ENCODE results near the gene HS3ST4.

DNA sequence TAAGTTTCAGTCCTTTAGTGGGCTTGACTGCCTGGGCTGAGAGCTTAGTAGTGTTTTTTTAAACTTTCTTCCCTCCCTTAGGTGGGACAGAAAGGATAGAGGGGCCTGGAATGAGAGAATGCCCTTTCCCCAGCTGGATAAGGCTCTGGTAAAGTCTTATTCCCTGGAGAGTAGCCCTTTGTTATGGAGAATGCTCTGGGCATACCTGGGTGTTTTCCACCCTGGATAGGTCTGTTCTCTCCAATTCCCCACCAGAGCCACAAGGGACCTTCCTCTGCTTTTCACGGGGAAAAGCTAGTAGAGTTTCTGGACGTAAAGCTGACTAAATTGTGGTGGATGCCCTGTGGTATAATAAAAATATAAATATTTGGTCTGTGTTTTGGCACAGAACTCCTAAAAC, 164.1 kb downstream of the HS3ST4 start:
- TF ChIP-seq, protein P1, sequence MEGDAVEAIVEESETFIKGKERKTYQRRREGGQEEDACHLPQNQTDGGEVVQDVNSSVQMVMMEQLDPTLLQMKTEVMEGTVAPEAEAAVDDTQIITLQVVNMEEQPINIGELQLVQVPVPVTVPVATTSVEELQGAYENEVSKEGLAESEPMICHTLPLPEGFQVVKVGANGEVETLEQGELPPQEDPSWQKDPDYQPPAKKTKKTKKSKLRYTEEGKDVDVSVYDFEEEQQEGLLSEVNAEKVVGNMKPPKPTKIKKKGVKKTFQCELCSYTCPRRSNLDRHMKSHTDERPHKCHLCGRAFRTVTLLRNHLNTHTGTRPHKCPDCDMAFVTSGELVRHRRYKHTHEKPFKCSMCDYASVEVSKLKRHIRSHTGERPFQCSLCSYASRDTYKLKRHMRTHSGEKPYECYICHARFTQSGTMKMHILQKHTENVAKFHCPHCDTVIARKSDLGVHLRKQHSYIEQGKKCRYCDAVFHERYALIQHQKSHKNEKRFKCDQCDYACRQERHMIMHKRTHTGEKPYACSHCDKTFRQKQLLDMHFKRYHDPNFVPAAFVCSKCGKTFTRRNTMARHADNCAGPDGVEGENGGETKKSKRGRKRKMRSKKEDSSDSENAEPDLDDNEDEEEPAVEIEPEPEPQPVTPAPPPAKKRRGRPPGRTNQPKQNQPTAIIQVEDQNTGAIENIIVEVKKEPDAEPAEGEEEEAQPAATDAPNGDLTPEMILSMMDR (IDR thresholded peaks at IDR 0.05) = no peak
- TF ChIP-seq POLR2A (IDR thresholded peaks at IDR 0.05) = no peak
